ENCODE data around the gene MINDY2.

- TF ChIP-seq HDAC2 (IDR thresholded peaks at IDR 0.05) (no peak), ZNF384 (IDR thresholded peaks at IDR 0.05; ENCODE audit: borderline replicate concordance, low read depth, low read length) (no peak), CREM (IDR thresholded peaks at IDR 0.05; ENCODE audit: low read depth) (no peak), POLR2A (IDR thresholded peaks at IDR 0.05; ENCODE audit: low read depth, low read length) (no peak)
- TF ChIP-seq, protein P1, sequence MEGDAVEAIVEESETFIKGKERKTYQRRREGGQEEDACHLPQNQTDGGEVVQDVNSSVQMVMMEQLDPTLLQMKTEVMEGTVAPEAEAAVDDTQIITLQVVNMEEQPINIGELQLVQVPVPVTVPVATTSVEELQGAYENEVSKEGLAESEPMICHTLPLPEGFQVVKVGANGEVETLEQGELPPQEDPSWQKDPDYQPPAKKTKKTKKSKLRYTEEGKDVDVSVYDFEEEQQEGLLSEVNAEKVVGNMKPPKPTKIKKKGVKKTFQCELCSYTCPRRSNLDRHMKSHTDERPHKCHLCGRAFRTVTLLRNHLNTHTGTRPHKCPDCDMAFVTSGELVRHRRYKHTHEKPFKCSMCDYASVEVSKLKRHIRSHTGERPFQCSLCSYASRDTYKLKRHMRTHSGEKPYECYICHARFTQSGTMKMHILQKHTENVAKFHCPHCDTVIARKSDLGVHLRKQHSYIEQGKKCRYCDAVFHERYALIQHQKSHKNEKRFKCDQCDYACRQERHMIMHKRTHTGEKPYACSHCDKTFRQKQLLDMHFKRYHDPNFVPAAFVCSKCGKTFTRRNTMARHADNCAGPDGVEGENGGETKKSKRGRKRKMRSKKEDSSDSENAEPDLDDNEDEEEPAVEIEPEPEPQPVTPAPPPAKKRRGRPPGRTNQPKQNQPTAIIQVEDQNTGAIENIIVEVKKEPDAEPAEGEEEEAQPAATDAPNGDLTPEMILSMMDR (IDR thresholded peaks at IDR 0.05 in 2 of 3, conservative IDR thresholded peaks at IDR 0.05 in 1 of 3; ENCODE audit: control insufficient read depth in 2 of 3, extremely low read depth in 1 of 3, insufficient read depth in 1 of 3, low read depth in 3 of 3, low read length in 3 of 3), result no peak
- TF ChIP-seq, protein P2, sequence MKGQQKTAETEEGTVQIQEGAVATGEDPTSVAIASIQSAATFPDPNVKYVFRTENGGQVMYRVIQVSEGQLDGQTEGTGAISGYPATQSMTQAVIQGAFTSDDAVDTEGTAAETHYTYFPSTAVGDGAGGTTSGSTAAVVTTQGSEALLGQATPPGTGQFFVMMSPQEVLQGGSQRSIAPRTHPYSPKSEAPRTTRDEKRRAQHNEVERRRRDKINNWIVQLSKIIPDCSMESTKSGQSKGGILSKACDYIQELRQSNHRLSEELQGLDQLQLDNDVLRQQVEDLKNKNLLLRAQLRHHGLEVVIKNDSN (IDR thresholded peaks at IDR 0.05; ENCODE audit: borderline replicate concordance, extremely low read length, insufficient read depth, low read depth, low read length), result no peak
- TF ChIP-seq, protein P3, sequence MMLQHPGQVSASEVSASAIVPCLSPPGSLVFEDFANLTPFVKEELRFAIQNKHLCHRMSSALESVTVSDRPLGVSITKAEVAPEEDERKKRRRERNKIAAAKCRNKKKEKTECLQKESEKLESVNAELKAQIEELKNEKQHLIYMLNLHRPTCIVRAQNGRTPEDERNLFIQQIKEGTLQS (IDR thresholded peaks at IDR 0.05; ENCODE audit: borderline replicate concordance, extremely low read depth, low read depth, low read length), result no peak
- TF ChIP-seq, protein P4, sequence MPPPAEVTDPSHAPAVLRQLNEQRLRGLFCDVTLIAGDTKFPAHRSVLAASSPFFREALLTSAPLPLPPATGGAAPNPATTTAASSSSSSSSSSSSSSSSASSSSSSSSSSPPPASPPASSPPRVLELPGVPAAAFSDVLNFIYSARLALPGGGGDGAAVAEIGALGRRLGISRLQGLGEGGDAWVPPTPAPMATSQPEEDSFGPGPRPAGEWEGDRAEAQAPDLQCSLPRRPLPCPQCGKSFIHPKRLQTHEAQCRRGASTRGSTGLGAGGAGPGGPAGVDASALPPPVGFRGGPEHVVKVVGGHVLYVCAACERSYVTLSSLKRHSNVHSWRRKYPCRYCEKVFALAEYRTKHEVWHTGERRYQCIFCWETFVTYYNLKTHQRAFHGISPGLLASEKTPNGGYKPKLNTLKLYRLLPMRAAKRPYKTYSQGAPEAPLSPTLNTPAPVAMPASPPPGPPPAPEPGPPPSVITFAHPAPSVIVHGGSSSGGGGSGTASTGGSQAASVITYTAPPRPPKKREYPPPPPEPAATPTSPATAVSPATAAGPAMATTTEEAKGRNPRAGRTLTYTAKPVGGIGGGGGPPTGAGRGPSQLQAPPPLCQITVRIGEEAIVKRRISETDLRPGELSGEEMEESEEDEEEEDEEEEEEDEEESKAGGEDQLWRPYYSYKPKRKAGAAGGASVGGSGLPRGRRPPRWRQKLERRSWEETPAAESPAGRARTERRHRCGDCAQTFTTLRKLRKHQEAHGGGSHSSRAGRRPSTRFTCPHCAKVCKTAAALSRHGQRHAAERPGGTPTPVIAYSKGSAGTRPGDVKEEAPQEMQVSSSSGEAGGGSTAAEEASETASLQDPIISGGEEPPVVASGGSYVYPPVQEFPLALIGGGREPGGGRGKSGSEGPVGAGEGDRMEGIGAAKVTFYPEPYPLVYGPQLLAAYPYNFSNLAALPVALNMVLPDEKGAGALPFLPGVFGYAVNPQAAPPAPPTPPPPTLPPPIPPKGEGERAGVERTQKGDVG (CRISPR knock-in tag; IDR thresholded peaks at IDR 0.05), result no peak
Measured at GRCh38 chr15:58737298-58737697, 33.8 kb upstream of the MINDY2 start.

Measured in GM12878 (cell line).